Peyer's patch (tissue), 4 donors: ENCODE data around the gene IFIT5. TPM values are rescaled to one million over a fixed set of nuclear protein-coding genes. Genes with fewer than 3 reads are reported as not detected.
"Not testable (repeated sequence)": the region's sequence is repeated elsewhere in the genome, so short reads cannot be mapped to it uniquely, and the experiment has no call there.

Experiments
- DNase-seq, 3 donors: peaks; one replicate each; pipeline ENCODE4 v3.0.0-alpha.2; 2017 to 2019
- H3K27ac ChIP-seq, 4 donors: fragments of 200-600 bp; sonication (generic); one replicate each; pipeline ENCODE4 v1.5.1; 2016 to 2019
- H3K27me3 ChIP-seq, 2 donors: fragments of 200-600 bp; sonication (generic); one replicate each; pipeline ENCODE4 v1.5.1; 2019
- H3K36me3 ChIP-seq, 3 donors: fragments of 200-600 bp; sonication (generic); one replicate each; pipeline ENCODE4 v1.5.1; 2016 to 2019
- H3K4me1 ChIP-seq, 4 donors: fragments of 200-600 bp; sonication (generic); one replicate each; pipeline ENCODE4 v1.5.1; 2016 to 2019
- H3K4me3 ChIP-seq, 4 donors: fragments of 200-600 bp; sonication (generic); 1 replicate in 3 of 4; 2 replicates in 1 of 4; pipeline ENCODE4 v1.5.1; 2016 to 2019; ENCODE audit warnings: mild to moderate bottlenecking in 1 of 4
- H3K9me3 ChIP-seq, 4 donors: fragments of 200-600 bp; sonication (generic); one replicate each; pipeline ENCODE4 v1.5.1; 2016 to 2019; ENCODE audit warnings: mild to moderate bottlenecking in 1 of 4
- CTCF ChIP-seq, 6 experiments: fragments of 450-650 bp in 4 of 6; fragments of 200-600 bp in 2 of 6; sonication (generic) in 1 of 6; IDR thresholded peaks; one replicate each; pipeline ENCODE4 v1.5.1; 2017 to 2019; ENCODE audit warnings: antibody characterized with exemption in 6 of 6, mild to moderate bottlenecking in 3 of 6, moderate library complexity in 1 of 6
- POLR2A ChIP-seq, 2 donors: fragments of 450-650 bp; IDR thresholded peaks; one replicate each; pipeline ENCODE4 v1.5.1; 2017; ENCODE audit warnings: antibody characterized with exemption in 2 of 2, mild to moderate bottlenecking in 2 of 2, moderate library complexity in 2 of 2
- total RNA-seq, 4 donors: library from RNA; depleted of rRNA; stranded (reverse); fragments of >200 nt; gene quantifications; one replicate each; pipeline ENCODE4 v1.1.0, GENCODE V29; 2016

IFIT5 gene
- total RNA-seq, 4 donors from 2014 or later, result 7.2 to 15.6 (median 12.6) TPM

GRCh38 chr10:89382757-89383156, 31.6 kb upstream of the IFIT5 start:
- DNase-seq, result no peak
- TF ChIP-seq CTCF (IDR thresholded peaks at IDR 0.05) (no peak), POLR2A (IDR thresholded peaks at IDR 0.05) (no peak)
- Histone ChIP-seq H3K4me3 (no peak overlapping the region), H3K27ac (no peak overlapping the region), H3K36me3 (no peaks in the 10 kb centered on the region), H3K4me1 (no peaks in the 10 kb centered on the region), H3K9me3 (no peaks in the 10 kb centered on the region), H3K27me3 (no peaks in the 10 kb centered on the region)

- H3K36me3 ChIP-seq, result no peaks in the 10 kb centered on the region
- H3K27me3 ChIP-seq, result no peaks in the 10 kb centered on the region
- no peak overlapping the region for H3K4me3 ChIP-seq
- DNase-seq, result no peak
- H3K4me1 ChIP-seq, result no peaks in the 10 kb centered on the region
- no peaks in the 10 kb centered on the region for H3K9me3 ChIP-seq
- H3K27ac ChIP-seq, result no peak overlapping the region
- TF ChIP-seq POLR2A (IDR thresholded peaks at IDR 0.05) (no peak), CTCF (IDR thresholded peaks at IDR 0.05) (no peak)
Observed at GRCh38 chr10:89384474-89385340, 29.7 kb upstream of the IFIT5 start.

DNA sequence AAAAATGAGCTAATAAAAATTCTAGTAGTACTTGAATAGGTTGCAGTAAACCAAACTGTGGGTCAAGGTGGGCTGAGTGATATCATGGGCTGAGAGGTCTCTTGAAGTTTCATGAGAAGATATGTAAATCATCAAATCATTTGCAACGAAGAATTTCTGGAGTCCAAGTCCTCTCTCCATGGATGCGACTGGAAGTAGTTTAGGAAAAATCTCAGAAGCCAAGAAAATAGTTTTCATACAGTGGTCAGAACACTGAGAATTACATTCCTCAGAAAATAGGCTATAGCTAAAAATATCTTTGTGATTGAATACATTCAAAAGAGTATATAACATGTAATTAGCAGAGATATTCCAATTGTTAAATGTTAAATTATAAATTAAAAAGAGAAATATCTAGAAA, 25.6 kb upstream of the IFIT5 start:
- no peak overlapping the region for H3K4me3 ChIP-seq
- no peaks in the 10 kb centered on the region for H3K9me3 ChIP-seq
- peaks cover 0 to 19% (median 7%) of the 10 kb centered on the region in 4 donors for H3K4me1 ChIP-seq
- TF ChIP-seq POLR2A (IDR thresholded peaks at IDR 0.05) (no peak), CTCF (IDR thresholded peaks at IDR 0.05) (no peak)
- no peaks in the 10 kb centered on the region for H3K27me3 ChIP-seq
- H3K27ac ChIP-seq, result no peak overlapping the region
- no peaks in the 10 kb centered on the region for H3K36me3 ChIP-seq
- DNase-seq, result no peak

- H3K27ac ChIP-seq, result no peak overlapping the region
- no peak overlapping the region for H3K4me3 ChIP-seq
- no peaks in the 10 kb centered on the region for H3K9me3 ChIP-seq
- no peak for DNase-seq
- TF ChIP-seq POLR2A (IDR thresholded peaks at IDR 0.05) (no peak), CTCF (IDR thresholded peaks at IDR 0.05) (peak in 4 of 6 experiments; percentile 8 to 41 (median 34))
- no peaks in the 10 kb centered on the region for H3K36me3 ChIP-seq
- no peaks in the 10 kb centered on the region for H3K27me3 ChIP-seq
- peaks cover 0 to 23% (median 7%) of the 10 kb centered on the region in 4 donors for H3K4me1 ChIP-seq
Observed at GRCh38 chr10:89389254-89389653, 25.1 kb upstream of the IFIT5 start.

- no peak overlapping the region for H3K27ac ChIP-seq
- H3K27me3 ChIP-seq, result no peaks in the 10 kb centered on the region
- DNase-seq, result no peak
- H3K4me3 ChIP-seq, result no peak overlapping the region
- TF ChIP-seq CTCF (IDR thresholded peaks at IDR 0.05), result no peak
- TF ChIP-seq POLR2A (IDR thresholded peaks at IDR 0.05), result no peak
- no peaks in the 10 kb centered on the region for H3K36me3 ChIP-seq
- peaks cover 0 to 24% (median 7%) of the 10 kb centered on the region in 4 donors for H3K4me1 ChIP-seq
- no peaks in the 10 kb centered on the region for H3K9me3 ChIP-seq
Observed at GRCh38 chr10:89390476-89391225, 23.7 kb upstream of the IFIT5 start.

DNA sequence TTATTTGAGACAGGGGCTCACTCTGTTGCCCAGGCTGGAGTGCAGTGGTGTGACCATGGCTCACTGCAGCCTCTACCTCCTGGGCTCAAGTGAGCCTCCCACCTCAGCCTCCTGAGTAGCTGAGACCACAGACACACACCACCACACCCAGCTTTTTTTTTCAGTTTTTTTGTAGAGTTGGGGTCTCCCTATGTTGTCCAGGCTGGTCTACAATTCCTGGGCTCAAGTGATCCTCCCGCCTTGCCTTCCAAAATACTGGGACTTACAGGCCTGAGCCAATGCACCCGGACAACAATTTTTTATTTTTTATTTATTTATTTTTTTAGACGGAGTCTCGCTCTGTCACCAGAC, 23.2 kb upstream of the IFIT5 start:
- H3K9me3 ChIP-seq, DNase-seq, H3K36me3 ChIP-seq, H3K27ac ChIP-seq, H3K27me3 ChIP-seq, H3K4me3 ChIP-seq: not testable (repeated sequence)
- H3K4me1 ChIP-seq, result peaks cover 0 to 24% (median 7%) of the 10 kb centered on the region in 4 donors
